ENCODE data around the gene AKR7A3.
A peak's percentile ranks its signal among the peaks of the same experiment; 100 is the strongest.
"Not testable (repeated sequence)": the region's sequence is repeated elsewhere in the genome, so short reads cannot be mapped to it uniquely, and the experiment has no call there.

The AKR7A3 gene

GRCh38 chr1:19309123-19309813 lies 20.7 kb upstream of the AKR7A3 start:
- DNase-seq (ENCODE audit: low read depth): peak; percentile 60
- Histone ChIP-seq H3K36me3 (ENCODE audit: control insufficient read depth, insufficient read depth, low read length, severe bottlenecking) (peaks cover 47% of the 10 kb centered on the region), H3K27me3 (replicated peaks; ENCODE audit: control insufficient read depth, insufficient read depth, low read length) (no peaks in the 10 kb centered on the region), H3K9ac (ENCODE audit: low read length) (no peak overlapping the region), H3K4me3 (ENCODE audit: low read length) (no peak overlapping the region), H3K9me3 (ENCODE audit: control insufficient read depth, low read length) (no peaks in the 10 kb centered on the region), H3K4me1 (ENCODE audit: control insufficient read depth, insufficient read depth, low read length) (peaks cover 32% of the 10 kb centered on the region)

GRCh38 chr1:19308509-19308907 lies 19.9 kb upstream of the AKR7A3 start:
- no peak overlapping the region for H3K4me3 ChIP-seq (ENCODE audit: low read length)
- H3K4me1 ChIP-seq (ENCODE audit: control insufficient read depth, insufficient read depth, low read length): peaks cover 31% of the 10 kb centered on the region
- no peaks in the 10 kb centered on the region for H3K27me3 ChIP-seq (replicated peaks; ENCODE audit: control insufficient read depth, insufficient read depth, low read length)
- DNase-seq (ENCODE audit: low read depth): no peak
- H3K9me3 ChIP-seq (ENCODE audit: control insufficient read depth, low read length): no peaks in the 10 kb centered on the region
- H3K9ac ChIP-seq (ENCODE audit: low read length): no peak overlapping the region
- peaks cover 52% of the 10 kb centered on the region for H3K36me3 ChIP-seq (ENCODE audit: control insufficient read depth, insufficient read depth, low read length, severe bottlenecking)

- Histone ChIP-seq H3K36me3 (ENCODE audit: control insufficient read depth, insufficient read depth, low read length, severe bottlenecking) (peaks cover 57% of the 10 kb centered on the region), H3K4me1 (ENCODE audit: control insufficient read depth, insufficient read depth, low read length) (peaks cover 26% of the 10 kb centered on the region), H3K4me3 (ENCODE audit: low read length) (no peak overlapping the region), H3K27me3 (replicated peaks; ENCODE audit: control insufficient read depth, insufficient read depth, low read length) (no peaks in the 10 kb centered on the region), H3K9ac (ENCODE audit: low read length) (no peak overlapping the region), H3K9me3 (ENCODE audit: control insufficient read depth, low read length) (no peaks in the 10 kb centered on the region)
- no peak for DNase-seq (ENCODE audit: low read depth)
Observed at GRCh38 chr1:19307794-19308508, 19.4 kb upstream of the AKR7A3 start.

- no peak for DNase-seq (ENCODE audit: low read depth)
- no peaks in the 10 kb centered on the region for H3K27me3 ChIP-seq (replicated peaks; ENCODE audit: control insufficient read depth, insufficient read depth, low read length)
- peaks cover 68% of the 10 kb centered on the region for H3K36me3 ChIP-seq (ENCODE audit: control insufficient read depth, insufficient read depth, low read length, severe bottlenecking)
- H3K4me3 ChIP-seq (ENCODE audit: low read length): no peak overlapping the region
- H3K9ac ChIP-seq (ENCODE audit: low read length): no peak overlapping the region
- H3K4me1 ChIP-seq (ENCODE audit: control insufficient read depth, insufficient read depth, low read length): peaks cover 22% of the 10 kb centered on the region
- H3K9me3 ChIP-seq (ENCODE audit: control insufficient read depth, low read length): no peaks in the 10 kb centered on the region
Observed at GRCh38 chr1:19306941-19307340, 18.4 kb upstream of the AKR7A3 start.

GRCh38 chr1:19305880-19306279 lies 17.3 kb upstream of the AKR7A3 start:
- no peaks in the 10 kb centered on the region for H3K9me3 ChIP-seq (ENCODE audit: control insufficient read depth, low read length)
- H3K36me3 ChIP-seq (ENCODE audit: control insufficient read depth, insufficient read depth, low read length, severe bottlenecking): peaks cover 74% of the 10 kb centered on the region
- DNase-seq (ENCODE audit: low read depth): no peak
- peaks cover 18% of the 10 kb centered on the region for H3K4me1 ChIP-seq (ENCODE audit: control insufficient read depth, insufficient read depth, low read length)
- H3K27me3 ChIP-seq (replicated peaks; ENCODE audit: control insufficient read depth, insufficient read depth, low read length): no peaks in the 10 kb centered on the region
- H3K4me3 ChIP-seq (ENCODE audit: low read length): no peak overlapping the region
- H3K9ac ChIP-seq (ENCODE audit: low read length): no peak overlapping the region

- not testable (repeated sequence) for H3K27me3 ChIP-seq (replicated peaks; ENCODE audit: control insufficient read depth, insufficient read depth, low read length); DNase-seq (ENCODE audit: low read depth); H3K4me1 ChIP-seq (ENCODE audit: control insufficient read depth, insufficient read depth, low read length); H3K4me3 ChIP-seq (ENCODE audit: low read length); H3K9me3 ChIP-seq (ENCODE audit: control insufficient read depth, low read length); H3K9ac ChIP-seq (ENCODE audit: low read length)
- H3K36me3 ChIP-seq (ENCODE audit: control insufficient read depth, insufficient read depth, low read length, severe bottlenecking): peaks cover 74% of the 10 kb centered on the region
Observed at GRCh38 chr1:19304081-19304480, 15.5 kb upstream of the AKR7A3 start.

- no peaks in the 10 kb centered on the region for H3K27me3 ChIP-seq (replicated peaks; ENCODE audit: control insufficient read depth, insufficient read depth, low read length)
- no peak for DNase-seq (ENCODE audit: low read depth)
- H3K4me1 ChIP-seq (ENCODE audit: control insufficient read depth, insufficient read depth, low read length): no peaks in the 10 kb centered on the region
- peaks cover 3% of the 10 kb centered on the region for H3K9me3 ChIP-seq (ENCODE audit: control insufficient read depth, low read length)
- H3K4me3 ChIP-seq (ENCODE audit: low read length): no peak overlapping the region
- no peak overlapping the region for H3K9ac ChIP-seq (ENCODE audit: low read length)
- peaks cover 38% of the 10 kb centered on the region for H3K36me3 ChIP-seq (ENCODE audit: control insufficient read depth, insufficient read depth, low read length, severe bottlenecking)
Observed at GRCh38 chr1:19300211-19300610, 11.6 kb upstream of the AKR7A3 start.

- H3K4me3 ChIP-seq (ENCODE audit: low read length): peak overlapping the region; percentile 45
- H3K9ac ChIP-seq (ENCODE audit: low read length): no peak overlapping the region
- peaks cover 22% of the 10 kb centered on the region for H3K9me3 ChIP-seq (ENCODE audit: control insufficient read depth, low read length)
- DNase-seq (ENCODE audit: low read depth): no peak
- H3K4me1 ChIP-seq (ENCODE audit: control insufficient read depth, insufficient read depth, low read length): peaks cover under 1% of the 10 kb centered on the region
- peaks cover 7% of the 10 kb centered on the region for H3K36me3 ChIP-seq (ENCODE audit: control insufficient read depth, insufficient read depth, low read length, severe bottlenecking)
- no peaks in the 10 kb centered on the region for H3K27me3 ChIP-seq (replicated peaks; ENCODE audit: control insufficient read depth, insufficient read depth, low read length)
Observed at GRCh38 chr1:19294638-19295037, 6.1 kb upstream of the AKR7A3 start.

- Histone ChIP-seq H3K4me3 (ENCODE audit: low read length) (peak overlapping the region; percentile 77), H3K9ac (ENCODE audit: low read length) (peak overlapping the region; percentile 46), H3K36me3 (ENCODE audit: control insufficient read depth, insufficient read depth, low read length, severe bottlenecking) (peaks cover 1% of the 10 kb centered on the region), H3K4me1 (ENCODE audit: control insufficient read depth, insufficient read depth, low read length) (peaks cover 10% of the 10 kb centered on the region), H3K27me3 (replicated peaks; ENCODE audit: control insufficient read depth, insufficient read depth, low read length) (no peaks in the 10 kb centered on the region), H3K9me3 (ENCODE audit: control insufficient read depth, low read length) (peaks cover 10% of the 10 kb centered on the region)
- DNase-seq (ENCODE audit: low read depth): no peak
Observed at GRCh38 chr1:19289244-19289643, 674 bp upstream of the AKR7A3 start.

GRCh38 chr1:19287436-19288185 lies 959 bp downstream of the AKR7A3 start:
- peaks cover 10% of the 10 kb centered on the region for H3K4me1 ChIP-seq (ENCODE audit: control insufficient read depth, insufficient read depth, low read length)
- no peak overlapping the region for H3K9ac ChIP-seq (ENCODE audit: low read length)
- H3K36me3 ChIP-seq (ENCODE audit: control insufficient read depth, insufficient read depth, low read length, severe bottlenecking): peaks cover 4% of the 10 kb centered on the region
- no peaks in the 10 kb centered on the region for H3K27me3 ChIP-seq (replicated peaks; ENCODE audit: control insufficient read depth, insufficient read depth, low read length)
- peaks cover 6% of the 10 kb centered on the region for H3K9me3 ChIP-seq (ENCODE audit: control insufficient read depth, low read length)
- DNase-seq (ENCODE audit: low read depth): no peak
- no peak overlapping the region for H3K4me3 ChIP-seq (ENCODE audit: low read length)

- H3K4me3 ChIP-seq (ENCODE audit: low read length); DNase-seq (ENCODE audit: low read depth); H3K4me1 ChIP-seq (ENCODE audit: control insufficient read depth, insufficient read depth, low read length): not testable (repeated sequence)
Observed at GRCh38 chr1:19285807-19286206, 2.8 kb downstream of the AKR7A3 start.

More at GRCh38 chr1:19285807-19286206, 2.8 kb downstream of the AKR7A3 start:
- H3K27me3 ChIP-seq (replicated peaks; ENCODE audit: control insufficient read depth, insufficient read depth, low read length); H3K36me3 ChIP-seq (ENCODE audit: control insufficient read depth, insufficient read depth, low read length, severe bottlenecking); H3K9me3 ChIP-seq (ENCODE audit: control insufficient read depth, low read length); H3K9ac ChIP-seq (ENCODE audit: low read length): not testable (repeated sequence)
